ENCODE results near the gene DENND4A. TPM values are rescaled to one million over a fixed set of nuclear protein-coding genes. Genes with fewer than 3 reads are reported as not detected.

Gene DENND4A
- total RNA-seq, 1 experiment from 2014 or later, result 8.6 TPM

DNA sequence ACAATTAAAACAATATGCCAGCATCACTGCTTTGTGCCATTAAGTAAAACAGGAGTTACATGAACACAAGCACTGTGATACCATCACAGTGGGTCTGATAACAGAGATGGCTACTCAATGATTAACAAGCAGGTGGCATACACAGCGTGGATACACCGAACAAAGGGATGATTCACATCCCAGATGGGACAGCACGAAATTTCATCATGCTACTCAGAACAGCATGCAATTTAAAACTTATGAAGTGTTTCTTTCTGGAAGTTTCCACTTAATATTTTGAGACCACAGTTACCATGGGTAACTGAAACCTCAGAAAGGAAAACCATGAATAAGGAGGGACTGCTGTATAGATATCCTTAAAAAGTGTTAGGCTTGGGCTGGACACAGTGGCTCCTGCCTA, 125.8 kb downstream of the DENND4A start:
- no peak for DNase-seq (ENCODE audit: low read depth)

DNA sequence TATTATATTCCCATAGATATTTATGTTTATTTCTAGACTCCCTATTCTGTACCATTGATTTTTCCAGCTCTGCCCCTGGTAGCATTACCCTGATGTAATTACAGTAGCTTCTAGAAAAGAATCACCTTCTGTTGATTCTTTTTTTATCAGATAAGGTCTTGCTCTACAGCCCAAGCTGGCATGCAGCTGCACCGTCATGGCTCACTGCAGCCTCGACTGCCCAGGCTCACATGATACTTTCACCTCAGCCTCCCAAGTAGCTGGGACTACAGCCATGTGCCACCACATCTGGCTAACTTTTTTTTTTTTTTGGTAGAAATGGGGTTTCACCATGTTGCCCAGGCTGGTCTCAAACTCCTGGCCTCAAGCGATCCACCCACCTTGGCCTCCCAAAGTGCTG, 128.6 kb downstream of the DENND4A start:
- DNase-seq (ENCODE audit: low read depth), result no peak

DNA sequence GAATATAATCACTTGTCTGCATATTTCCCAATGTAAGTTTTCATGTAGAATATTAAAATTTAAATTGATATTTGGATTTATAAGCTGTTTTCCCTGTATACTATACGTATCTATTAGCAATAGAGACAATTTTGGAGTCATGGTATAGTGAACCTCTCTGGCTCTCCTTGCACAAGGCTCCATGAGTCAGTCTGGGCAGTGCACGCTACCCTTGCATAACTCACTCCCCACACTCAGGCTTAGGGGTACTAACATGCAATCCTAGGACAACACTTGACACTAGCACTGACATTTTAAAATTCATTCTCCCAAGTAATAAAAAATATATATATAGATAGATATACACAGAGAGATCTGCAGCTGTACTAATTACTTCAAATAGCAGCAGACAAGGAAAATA, 131.2 kb downstream of the DENND4A start:
- DNase-seq (ENCODE audit: low read depth), result no peak

DNA sequence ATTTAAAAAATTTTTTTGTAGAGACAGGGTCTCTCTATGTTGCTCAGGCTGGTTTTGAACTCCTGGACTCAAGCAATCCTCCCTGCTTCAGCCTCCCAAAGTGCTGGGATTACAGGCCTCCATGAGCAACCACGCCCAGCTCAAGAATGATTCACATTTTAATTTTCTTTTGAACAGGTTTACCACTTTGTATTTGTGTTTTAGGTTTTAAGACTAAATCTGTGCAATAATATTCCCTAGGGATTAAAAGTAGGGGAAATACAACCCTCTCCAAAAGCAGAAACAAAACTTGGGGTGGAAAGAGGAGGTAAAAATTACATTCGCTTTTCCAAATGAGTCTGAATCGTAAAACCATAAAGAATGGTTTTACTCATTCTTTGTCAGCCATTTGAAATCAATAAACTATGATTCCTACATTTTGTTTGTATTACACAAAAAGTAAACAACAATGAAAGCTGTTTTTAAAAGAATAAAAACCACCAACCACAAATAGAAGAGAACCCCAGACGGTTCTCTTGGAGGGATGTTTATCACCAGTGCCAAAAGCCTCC, 132.5 kb downstream of the DENND4A start:
- DNase-seq (ENCODE audit: low read depth), result no peak

DNA sequence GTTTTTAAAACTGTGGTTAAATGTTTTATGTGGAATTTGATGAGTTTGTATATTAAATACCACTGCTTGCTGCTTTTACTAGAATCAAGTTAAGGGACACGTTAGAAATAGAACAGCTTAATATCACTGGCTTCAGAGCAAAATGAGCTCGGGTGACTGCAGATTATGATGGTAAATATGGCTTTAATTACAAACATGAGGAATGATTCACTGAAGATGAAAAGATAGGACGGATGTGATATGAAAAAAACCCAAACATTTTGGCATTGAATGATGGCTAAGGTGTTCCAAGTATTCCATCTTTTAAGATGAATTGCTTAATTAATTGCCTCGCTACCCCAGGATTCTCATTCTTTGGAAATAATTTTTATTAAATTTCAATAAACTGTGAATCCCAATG, 136.6 kb downstream of the DENND4A start:
- DNase-seq (ENCODE audit: low read depth), result no peak

DNA sequence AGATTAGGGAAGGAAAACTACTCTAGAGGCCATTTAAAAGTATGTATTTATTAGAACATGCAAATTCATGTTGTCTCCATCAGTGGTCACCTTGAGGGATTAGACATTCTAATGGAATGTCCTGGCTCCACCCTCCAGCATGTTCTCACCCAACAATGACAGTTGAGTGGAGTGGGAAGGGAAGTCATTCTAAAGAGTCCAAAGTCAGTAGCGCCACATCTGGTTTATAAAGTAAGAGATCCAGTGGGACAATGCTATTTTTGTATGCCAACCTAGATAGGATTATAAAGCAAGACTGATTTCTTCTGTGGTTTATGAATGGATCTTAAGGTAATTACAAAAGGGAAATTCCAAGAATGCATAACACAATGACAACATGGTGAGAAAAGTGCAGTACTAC, 137.1 kb downstream of the DENND4A start:
- peak; percentile 56 for DNase-seq (ENCODE audit: low read depth)

DNA sequence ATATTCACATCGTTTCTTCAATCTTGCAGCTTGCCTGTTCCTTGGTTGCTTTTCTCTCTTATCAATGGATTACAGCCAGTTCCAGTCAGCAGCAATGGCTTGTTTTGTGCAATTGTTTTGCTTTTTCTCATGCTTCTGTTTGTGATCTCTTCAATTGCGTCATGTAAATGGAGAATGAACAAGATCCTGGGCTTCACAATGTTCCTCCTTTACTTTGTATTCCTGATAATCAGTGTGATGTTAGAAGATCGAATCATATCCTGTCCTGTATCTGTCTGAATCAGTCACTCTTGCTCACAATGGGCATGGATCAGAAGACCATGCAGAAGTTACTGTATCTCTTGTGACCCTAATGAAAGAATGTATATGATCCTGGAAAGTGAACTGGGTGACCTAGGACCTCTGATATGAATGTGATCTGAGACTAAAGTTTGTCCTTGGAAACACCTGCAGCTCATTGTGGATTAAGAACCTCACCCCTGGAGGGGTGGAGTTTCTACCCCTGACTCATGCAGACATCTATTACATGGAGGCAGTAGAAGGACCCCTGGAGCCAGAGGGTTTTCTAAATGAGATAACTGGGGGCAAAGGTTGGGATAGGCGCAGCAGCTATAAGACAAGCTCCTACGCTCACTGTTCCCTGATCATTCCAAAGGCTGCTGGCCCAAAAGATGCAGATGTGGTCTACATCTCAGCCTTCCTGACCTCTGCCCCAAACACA, 138.1 kb downstream of the DENND4A start:
- no peak for DNase-seq (ENCODE audit: low read depth)

DNA sequence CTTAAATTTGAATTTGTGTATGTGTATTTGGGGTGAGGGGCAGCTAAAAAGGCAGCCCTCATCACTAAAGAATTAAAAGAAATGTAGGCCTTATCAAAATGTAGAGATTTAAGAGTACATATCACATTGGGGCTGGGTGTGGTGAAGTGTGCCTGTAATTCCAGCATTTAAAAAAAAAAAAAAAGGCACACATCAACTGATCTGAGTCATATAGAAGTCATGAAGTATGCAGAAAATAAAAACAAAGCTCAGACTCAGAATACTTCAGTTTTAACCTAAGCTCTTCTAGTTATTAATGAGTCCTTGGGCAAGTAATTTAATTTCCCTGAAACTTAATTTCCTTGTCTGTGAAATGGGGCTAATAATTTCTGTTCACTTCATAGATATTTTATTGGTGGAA, 138.8 kb downstream of the DENND4A start:
- no peak for DNase-seq (ENCODE audit: low read depth)

DNA sequence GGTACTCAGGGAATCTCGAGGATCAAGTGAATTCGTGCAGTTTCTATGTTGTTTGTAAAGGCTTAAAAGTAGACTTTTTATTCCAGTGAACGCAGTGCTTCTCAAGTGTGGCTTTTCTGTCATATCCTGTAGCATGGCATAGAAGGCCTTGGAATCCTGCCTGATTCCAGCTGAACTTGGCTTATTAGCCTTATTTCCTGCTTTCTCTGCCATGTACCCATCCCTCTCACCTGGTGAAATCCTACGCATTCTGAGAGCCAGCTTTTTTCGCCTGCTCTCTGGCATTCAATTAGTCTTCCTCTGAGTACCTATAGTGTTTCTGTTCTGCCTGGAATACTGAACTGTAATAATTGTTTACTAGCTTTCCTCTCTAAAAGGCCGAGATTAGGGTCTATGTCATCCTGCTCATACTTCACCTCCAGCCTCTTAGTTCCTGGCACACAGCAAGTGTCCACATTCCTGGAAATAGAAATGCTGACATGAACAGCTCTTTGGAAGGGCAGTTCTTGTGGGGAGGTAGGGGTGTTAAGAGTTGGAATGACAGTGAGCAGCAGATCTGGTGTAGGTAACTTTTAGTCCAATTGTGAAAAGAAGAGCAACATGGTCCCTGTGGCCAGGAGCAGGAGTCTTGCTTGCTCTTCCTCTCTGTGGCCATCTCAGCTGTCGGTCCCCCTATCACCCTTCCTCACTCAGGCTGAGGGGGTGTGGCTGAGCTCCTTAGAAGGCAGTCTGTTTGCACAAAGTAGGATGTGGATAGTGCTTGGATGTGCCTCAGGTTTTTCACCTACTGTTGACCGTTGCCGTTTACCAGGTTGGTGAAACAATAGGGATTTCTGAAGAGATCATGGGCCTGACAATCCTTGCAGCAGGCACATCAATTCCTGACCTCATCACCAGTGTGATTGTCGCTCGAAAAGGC, 140.0 kb downstream of the DENND4A start:
- no peak for DNase-seq (ENCODE audit: low read depth)

DNA sequence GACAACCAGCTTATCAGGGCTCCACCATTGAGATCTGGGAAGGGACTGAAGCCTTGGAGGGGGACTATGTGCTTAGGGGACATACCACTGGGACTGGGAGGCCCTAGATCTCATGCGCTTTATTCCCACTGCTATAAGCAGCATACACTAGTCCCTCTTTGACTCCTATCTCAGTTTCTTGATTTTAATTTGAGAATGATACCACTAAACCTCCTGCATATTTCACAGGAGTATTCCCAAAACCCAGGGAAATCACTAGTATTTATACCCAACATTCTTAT, 141.1 kb downstream of the DENND4A start:
- no peak for DNase-seq (ENCODE audit: low read depth)

DNA sequence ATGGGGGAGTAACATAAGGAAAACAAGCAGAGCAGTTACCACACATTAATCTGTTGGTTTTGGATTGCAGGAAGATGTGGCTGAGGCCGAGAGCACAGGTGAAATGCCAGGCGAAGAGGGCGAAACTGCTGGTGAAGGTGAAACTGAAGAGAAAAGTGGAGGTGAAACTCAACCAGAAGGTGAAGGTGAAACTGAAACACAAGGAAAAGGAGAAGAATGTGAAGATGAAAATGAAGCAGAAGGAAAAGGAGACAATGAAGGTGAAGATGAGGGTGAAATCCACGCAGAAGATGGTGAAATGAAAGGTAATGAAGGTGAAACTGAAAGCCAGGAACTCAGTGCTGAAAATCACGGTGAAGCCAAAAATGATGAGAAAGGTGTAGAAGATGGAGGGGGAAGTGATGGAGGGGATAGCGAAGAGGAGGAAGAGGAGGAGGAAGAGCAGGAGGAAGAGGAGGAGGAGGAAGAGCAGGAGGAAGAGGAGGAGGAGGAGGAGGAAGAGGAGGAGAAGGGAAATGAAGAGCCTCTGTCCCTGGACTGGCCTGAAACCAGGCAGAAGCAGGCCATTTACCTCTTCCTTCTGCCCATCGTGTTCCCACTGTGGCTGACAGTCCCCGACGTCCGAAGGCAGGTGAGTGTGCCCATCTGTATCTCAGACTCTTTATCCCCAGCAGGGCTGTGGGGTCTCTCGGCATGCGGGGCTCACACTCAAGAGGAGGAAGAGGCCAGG, 141.6 kb downstream of the DENND4A start:
- DNase-seq (ENCODE audit: low read depth), result no peak

DNA sequence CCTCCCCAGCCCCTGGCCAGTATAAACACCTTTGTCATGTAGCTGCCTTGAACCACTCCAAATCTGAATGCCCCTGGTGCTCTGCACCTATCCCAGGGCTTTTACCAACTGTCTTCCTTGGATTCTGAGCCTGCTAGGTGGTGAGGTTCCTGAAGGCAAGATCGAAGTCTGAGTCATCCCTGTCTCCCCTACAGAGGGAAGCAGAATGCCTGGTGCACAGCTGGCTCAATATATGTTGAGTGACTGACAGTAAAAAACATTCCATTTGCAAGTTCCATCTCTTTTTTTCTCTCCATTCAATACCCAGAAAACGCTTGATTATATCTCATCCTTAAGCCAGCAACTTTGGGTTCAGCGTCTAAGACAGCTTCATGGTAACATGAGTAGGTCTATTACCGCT, 145.6 kb downstream of the DENND4A start:
- DNase-seq (ENCODE audit: low read depth), result no peak

DNA sequence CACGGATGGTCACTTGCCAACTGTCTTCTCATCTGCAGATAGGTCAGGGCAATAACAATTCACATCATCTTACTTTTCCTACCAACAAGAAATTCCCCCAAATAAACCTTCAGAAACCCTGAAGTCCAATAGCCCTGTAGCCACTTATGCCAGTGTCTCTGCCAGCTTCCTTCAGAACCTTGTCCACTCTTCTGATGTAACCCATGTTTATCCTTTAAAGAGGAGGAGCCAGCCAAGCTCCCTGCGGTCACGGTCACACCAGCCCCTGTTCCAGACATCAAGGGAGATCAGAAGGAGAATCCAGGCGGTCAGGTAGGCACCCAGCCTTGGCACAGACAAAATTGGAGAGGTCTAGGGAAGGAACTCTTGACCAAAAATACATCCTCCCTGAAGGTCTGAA, 146.7 kb downstream of the DENND4A start:
- DNase-seq (ENCODE audit: low read depth), result no peak

DNA sequence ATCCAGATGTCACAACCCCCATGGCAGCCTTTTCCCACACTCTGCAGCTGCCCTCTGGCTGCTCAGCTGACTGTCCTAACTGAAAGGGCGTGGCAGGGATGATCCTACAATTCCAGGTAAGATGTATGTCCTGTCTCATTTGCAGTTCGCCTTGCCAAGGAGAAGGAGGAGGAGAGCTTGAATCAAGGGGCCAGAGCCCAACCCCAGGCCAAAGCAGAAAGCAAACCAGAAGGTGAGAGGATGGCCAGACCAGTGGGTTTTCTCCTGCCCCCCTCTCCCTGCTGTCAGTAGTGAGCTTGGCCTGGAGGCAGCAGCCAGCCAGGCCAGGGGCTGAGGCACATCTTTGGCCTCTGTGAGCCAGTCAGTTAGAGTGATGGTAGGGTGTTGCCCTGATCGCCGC, 147.8 kb downstream of the DENND4A start:
- DNase-seq (ENCODE audit: low read depth), result no peak

DNA sequence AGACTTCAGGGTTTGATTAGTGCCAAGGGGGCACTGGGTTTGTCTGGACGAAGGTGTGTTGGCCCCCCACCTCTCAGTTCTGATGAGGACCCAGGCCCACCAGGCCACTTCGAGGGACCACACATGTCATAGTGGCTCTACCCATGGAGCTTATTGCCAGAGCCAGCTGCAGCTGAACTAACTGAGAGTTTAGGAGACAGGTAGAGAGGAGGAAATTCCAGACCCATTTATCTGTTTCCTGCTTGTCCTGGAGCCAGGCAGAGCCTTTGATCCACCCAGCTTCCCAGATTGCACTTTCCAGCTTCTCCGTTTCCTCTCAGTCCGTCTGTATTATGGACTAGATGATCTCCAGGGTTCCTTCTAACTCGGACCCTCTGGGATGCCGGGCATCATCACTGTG, 149.5 kb downstream of the DENND4A start:
- no peak for DNase-seq (ENCODE audit: low read depth)

DNA sequence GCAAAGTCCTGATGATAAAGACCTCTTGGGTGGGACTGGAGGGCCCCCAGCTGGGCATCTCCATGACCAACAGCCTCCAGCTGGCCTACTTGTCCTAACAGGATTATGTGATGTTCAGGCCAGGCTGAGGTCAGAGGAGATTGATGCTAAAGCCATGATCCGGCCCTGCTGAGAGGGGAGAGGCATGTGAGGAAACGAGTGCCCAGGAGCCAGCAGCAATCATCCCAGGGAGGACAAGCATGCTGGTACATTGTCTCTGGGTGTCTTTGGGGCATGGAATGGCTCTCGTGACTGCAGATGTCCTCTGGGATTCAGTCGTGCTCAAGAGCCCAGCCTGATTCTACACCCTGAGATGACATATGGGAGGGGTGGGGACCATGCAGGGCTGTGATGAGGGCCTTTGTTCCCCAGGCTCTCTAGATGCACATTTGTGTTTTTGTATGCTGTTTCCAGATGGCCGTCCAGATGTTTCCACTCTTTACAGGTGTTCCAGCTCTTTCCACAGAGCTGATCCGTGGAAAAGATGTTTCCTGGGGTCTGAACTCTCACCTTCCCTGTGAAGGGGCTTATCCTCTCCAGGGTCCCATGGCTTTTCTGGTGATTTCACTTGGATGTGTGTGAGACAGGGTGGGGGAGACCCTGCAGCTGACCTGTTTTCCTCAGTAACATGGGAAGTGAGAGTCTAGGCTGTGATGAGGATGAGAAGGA, 150.2 kb downstream of the DENND4A start:
- no peak for DNase-seq (ENCODE audit: low read depth)

DNA sequence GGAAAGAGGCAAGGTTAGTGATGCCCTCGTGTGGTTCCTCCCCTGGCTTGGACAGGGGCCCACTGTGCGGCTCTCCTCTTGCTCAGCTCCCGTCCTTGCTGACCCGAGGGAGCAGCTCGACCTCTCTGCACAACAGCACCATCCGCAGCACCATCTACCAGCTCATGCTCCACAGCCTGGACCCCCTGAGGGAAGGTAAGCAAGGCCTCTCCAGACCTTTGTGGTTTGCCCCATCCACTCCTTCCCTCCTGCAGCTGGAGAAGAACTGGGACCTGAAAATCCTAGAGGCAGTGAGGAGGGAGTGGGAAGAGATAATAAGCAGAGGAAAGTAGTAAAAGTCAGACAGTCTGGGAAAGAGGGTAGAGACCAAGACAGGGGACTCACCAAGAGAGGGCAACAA, 152.6 kb downstream of the DENND4A start:
- DNase-seq (ENCODE audit: low read depth), result no peak

DNA sequence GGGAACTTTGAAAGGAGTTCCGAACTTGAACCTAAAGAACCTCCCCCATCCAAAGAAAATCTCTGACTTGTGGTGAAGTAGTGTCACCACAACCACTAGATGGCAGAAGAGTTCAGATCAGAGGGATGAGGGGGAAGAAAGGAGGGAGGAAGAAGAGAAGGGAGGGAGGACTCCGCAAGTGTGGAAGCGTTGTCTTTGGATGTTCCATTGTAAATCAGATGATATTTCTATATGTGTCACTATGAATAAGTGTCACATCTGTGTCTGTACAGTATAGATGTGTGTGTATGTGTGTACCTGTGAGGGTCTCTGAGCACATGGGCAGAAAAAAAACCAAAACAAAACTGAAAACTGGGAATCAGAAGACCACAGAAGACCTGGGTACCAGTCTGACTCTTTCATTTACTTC, 153.4 kb downstream of the DENND4A start:
- DNase-seq (ENCODE audit: low read depth), result peak; percentile 72

DNA sequence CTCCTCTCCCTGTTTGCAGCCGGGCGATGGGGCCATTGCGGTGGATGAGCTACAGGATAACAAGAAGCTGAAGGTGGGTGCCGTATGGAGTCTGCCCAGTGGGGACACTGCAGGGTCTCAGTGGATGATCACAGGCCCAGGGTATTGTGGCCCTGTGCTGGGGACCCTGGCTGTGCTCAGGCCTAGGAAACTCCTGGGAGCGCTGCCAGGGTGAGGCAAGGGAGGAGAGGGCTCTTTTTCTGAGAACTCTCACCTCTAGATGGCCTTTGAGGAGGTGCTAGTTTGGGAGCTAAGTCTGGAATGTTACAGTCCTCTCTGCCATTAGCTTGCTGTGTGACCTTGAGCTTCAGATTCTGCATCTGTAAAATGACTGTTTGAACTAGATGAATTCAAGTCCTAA, 154.0 kb downstream of the DENND4A start:
- DNase-seq (ENCODE audit: low read depth), result no peak

DNA sequence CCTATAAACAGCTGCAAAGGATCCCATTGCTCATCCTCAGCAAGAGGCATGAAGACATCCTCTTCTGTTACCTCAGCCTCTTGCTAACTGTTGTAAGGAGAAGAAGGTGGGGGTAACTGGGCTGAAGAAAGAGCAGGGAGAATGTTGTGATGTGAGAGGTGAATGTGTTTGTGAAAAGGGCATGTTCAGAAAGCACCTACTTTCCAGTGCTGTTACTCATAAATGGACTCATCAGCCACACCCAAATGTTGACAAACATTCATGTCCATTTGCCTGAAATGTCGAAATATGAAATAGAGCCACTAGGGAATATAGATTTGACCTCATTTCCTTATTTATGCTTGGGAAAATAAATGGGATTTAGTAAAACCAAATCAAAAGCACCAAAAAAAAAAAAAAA, 157.7 kb downstream of the DENND4A start:
- no peak for DNase-seq (ENCODE audit: low read depth)

DNA sequence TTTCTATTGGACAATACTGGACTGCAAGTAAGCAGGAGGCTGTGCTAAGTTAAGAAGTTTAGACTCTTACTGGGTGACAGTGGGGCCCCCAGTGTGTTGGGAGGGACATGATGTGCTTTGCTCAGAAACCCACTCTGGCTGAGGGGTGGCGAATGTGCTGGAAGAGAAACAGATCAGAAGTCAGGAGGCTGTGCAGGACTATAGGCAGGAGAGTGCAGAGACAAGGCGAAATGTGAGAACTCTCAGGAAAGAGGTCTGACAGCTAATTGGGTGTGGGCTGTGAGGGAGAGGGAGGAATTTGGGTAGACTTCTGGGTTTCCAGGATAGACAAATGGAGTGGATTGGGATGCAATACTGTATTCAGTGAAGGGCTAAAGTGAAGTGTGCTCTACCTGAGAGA, 158.3 kb downstream of the DENND4A start:
- no peak for DNase-seq (ENCODE audit: low read depth)
